Stimulated activated CD8-positive, alpha-beta memory T cell treated with anti-CD3 and anti-CD28 coated beads, Interleukin-4, amount 100 ng/mL, for 48 hours (primary cell): ENCODE data around the gene PHPT1.
"Not testable (repeated sequence)": the region's sequence is repeated elsewhere in the genome, so short reads cannot be mapped to it uniquely, and the experiment has no call there.

Experiments
- DNase-seq: peaks from one replicate; pipeline ENCODE4 v3.0.0-alpha.2; 2020

The PHPT1 gene

DNA sequence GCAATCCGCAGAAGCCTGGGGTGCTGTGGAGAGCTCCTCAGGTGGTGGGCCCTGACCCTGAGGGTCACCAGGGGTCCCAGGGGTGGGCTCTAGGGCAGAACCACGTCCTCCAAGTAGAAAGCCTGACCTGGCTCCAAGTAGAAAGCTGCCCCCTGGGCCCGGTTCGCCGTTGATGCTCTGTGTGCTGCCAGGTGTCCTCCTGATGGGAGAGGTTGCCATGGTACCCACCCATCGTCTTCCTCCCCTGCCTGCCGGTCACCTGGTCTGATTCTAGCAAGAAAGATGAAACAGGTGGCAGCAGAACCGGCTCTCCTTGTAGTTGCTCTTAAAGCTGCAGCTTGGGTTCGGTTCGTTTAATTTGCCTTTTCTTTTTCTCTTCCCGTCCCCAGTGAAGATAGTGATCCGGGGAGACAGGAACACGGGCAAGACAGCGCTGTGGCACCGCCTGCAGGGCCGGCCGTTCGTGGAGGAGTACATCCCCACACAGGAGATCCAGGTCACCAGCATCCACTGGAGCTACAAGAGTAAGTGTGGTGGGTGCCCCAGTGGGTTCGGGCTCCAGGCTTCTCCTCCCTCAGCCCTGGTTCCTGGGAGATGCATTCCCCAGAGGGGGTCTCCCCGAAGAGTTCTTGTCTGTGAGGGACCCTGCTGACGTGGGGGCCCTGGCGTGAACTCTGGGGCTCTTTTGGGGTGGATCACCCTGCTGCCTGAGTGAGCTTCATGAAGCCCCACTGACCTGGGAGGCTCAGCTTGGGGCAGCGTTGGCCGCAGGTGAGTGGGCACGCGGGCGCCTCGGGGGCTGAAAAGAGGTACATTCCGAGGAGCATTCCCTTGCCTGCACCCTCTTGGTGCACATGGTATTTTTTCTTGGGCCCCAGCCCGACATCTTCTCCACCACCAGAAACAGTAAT, 25.8 kb upstream of the PHPT1 start:
- no peak for DNase-seq

DNA sequence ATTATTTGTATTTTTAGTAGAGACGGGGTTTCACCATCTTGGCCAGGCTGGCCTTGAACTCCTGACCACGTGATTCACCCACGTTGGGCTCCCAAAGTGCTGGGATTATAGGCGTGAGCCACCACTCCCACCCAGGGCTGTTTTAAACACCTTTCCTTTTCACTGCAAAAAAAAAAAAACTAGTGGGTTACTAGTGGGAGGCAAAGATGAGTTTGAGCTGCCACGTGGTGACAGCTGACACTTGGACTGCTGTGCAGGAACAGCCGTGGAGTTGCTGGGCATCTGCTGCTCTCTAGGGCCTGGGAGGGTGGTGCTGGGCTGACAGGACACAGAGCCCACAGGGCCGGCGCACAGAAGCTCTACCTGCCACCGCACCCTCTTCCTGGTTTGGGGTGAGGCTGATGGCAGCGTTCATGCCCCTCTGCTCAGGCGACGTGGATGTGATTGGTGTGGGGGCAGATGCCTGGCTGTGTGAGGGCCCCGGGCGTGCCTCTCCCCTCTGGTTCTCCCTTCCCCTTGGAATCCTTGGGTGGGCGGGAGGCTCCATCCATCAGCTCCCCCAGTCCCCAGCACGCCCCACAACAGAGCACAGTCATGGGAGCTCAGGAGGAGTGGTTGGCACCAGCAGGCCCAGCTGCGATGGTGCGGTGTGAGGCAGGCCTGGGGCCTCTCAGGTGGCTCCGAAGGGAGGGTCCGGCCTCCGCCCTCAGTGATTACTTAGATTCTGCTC, 24.5 kb upstream of the PHPT1 start:
- no peak for DNase-seq

DNA sequence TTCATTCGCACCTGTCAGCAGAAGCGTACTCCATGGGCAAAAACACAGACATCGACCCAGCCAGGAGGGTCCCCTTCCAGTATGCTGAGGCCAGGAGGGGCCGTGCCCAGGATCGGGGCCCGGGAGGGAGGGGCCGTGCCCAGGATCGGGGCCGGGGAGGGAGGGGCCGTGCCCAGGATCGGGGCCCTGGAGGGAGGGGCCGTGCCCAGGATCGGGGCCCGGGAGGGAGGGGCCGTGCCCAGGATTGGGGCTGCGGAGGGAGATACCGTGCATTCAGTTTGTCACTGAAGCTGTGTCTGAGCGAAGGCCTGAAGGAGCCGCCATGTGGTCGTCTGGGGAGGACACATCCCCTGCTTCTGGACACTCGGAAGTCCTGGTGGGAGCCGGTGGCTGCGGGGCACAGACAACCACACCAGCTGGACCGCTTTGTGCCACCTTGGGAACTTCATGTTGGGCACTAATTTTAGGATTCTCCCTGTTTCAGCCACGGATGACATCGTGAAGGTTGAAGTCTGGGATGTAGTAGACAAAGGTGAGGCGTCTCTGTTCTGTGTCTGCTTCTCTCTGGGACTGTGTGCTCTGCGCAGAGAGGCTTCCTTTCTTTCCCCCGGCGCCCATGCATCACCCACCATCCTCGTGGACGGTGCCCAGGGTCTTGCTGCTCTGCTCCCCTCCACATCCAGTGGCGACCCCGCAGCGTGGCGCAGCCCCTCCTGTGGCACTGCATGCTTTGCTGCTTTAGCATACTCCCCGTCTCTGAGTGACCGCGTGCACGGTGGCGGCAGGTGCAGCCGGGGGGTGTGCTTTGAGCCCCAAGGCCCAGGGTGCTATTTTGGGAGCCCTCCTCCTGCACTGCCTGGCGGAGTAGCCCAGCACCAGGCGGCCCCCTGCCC, 23.7 kb upstream of the PHPT1 start:
- DNase-seq, result no peak

DNA sequence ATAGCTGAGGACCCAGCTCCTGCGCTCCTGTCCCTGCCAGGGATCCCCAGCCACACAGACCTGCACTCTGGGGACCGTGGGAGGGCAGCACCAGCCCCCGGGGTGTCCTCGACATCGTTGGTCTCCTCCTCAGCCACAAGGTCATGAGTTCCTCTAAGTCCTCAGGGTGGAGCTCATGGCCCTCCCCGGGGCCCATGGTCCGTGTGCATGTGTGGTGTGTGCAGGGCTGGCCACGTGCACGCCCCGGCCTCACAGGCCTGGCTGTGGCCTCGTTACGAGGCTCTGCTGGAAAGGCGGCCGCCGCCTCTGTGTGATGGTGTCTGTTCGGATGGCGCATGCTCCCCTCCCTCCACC, 23.0 kb upstream of the PHPT1 start:
- DNase-seq, result no peak

DNA sequence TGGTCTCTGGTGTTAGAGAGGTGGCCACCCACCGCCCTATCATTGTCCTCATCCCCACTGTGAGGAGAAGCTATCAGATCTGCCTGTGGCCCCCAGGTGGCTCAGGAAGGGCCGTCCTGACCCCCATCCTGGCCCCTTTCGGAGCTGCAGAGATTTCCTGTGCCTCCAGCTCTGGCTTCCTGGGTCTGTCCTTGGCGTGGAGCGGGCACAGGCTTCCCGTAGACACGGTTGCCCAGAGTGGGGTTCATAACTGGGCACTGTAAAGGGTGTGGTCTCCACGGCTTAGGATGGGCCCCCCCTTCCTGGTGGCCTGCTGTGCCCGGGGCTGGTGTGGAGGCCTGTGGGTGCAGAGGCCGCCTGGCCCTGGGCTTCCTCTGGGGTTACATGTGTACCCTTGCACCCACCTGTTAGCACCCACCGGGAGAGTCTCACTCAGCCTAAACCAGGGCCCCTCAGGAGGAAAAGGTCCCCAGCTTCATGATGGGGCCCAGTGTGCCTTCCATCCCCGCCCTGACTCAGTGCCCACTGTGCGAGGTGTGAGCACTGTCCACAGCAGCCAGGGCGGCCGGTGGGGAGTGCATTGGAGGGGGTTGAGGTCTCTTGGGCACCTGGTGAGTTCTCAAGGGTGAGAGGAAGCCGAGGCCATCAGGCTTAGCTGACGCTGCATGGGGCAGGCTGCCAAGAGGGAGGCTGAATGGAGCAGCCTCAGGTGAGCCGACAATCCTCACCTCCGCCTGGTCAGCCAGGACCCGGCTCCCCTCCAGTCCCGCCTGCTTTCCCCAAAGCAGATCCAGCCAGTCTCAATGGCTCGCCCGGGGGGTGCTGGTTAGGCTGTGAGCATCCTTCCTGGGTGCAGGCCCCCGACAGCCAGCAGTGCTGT, 22.3 kb upstream of the PHPT1 start:
- no peak for DNase-seq

DNA sequence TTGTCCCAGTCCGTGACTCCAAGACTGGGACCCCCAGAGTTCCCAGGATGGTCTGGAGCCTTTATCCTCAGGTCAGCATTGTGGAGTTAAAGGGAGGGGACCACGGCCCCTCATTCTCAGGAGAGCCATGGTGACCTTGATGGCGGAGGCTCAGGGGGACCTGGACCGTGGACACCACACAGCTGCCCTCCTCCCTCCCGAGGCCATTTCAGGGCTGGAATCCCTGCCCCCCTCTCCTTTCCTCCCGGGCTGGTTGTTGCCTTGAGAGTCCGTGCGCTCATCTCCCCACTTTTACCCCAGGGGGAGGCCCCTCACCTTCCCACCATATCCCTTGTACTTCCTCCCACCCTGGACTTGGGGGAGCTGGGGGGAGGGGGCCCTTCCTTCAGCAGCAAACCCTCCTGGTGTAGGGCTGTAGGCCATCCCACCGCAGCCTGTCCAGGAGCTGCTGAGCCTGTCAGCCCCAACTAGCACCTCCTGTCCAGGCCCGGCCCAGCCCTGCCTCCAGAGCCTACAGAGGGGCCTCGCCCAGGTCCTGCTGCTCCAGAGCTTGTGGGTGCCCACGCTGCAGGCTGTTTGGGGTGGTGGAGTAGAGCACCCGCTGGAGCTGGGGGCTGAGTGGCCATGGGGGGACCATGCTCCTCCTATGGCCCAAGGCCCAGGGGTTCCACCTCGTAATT, 21.3 kb upstream of the PHPT1 start:
- DNase-seq, result no peak

DNA sequence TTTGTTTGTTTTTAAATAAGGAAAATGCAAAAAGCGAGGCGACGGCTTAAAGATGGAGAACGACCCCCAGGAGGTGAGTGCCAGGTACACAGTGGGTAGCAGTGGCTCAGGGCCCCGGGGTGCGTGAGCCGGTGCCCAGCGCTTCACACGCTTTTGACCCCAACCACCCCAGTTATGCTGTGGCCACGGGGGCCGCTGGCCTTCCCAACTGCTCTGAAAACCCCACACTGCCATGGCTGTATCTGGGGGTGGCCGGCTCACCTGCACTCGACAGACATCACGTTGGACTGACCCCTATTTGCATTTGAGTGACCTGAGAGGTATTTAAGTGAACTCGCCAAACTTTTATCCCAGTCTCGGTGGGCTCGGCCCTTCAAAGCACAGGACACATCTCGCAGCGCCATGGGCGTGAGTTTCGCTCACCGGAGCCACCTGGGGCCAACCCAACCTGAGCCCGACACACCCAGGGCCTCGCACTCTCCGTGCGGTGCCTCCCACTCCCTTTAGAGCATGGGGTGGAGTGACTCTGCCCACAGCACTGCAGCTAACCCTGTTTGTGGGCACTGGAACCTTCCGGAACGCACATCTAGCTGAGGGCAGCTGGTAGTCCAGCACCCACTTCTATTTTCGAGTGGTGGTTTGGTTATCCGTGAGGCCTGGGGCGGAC, 20.6 kb upstream of the PHPT1 start:
- DNase-seq, result no peak

DNA sequence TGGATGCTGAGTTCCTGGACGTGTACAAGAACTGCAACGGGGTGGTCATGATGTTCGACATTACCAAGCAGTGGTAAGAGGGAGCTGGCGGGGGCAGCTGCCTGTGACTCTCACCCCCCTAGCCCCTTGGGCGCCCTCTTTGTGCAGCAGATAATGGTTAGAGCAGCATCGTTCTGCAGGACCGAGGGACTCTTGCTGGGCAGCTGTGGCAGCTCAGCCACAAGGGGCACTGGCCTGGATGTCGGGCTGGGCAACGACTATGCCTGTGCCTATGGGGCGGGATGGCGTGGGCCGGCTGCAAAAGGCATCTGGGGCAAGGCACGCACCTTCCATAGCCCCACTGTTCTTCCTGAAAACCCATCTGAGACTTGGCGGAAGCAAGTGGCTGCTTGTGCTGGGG, 19.8 kb upstream of the PHPT1 start:
- no peak for DNase-seq

DNA sequence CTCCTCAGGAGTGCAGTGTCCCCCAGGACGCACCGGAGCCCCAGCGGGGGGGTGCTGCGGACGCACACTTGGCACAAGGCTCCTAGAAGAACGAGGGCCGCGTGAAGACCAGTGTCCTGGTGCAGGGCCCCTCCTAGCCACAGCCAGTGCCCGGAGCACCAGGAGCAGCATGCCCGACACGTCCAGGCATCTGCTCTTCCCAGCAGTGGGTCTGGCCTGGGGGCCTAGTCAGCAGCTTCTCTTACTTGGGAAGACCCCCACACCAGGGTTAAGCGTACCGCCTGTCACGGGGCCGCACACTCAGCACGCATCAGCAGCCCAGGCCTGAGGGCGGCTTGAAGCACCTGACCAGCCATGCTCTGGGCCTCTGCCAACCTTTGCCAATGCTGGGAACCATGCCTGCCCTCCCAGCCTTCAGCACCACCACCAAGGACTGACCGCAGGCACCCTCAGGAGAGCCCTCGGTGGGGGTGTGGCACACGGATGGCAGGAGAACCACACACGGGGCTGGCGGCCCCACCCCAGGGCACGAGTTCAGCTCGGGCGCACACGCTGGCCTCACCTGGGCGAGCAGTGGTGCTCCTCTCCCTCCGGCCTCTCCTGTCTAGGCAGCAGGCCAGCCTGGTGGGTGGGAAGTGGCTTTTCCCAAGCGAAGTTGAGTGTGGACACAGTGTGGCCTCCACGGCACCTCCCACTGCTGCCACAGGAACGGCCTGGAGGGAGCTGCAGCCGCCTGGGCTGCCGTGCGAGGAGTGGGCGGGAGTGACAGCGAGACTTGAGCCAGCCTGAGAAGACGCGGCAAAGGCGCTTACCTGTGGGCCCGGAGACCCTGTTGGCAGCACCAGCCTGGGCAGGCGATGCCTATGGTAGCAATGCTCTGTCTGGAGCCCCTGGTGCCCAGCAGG, 19.0 kb upstream of the PHPT1 start:
- no peak for DNase-seq

DNA sequence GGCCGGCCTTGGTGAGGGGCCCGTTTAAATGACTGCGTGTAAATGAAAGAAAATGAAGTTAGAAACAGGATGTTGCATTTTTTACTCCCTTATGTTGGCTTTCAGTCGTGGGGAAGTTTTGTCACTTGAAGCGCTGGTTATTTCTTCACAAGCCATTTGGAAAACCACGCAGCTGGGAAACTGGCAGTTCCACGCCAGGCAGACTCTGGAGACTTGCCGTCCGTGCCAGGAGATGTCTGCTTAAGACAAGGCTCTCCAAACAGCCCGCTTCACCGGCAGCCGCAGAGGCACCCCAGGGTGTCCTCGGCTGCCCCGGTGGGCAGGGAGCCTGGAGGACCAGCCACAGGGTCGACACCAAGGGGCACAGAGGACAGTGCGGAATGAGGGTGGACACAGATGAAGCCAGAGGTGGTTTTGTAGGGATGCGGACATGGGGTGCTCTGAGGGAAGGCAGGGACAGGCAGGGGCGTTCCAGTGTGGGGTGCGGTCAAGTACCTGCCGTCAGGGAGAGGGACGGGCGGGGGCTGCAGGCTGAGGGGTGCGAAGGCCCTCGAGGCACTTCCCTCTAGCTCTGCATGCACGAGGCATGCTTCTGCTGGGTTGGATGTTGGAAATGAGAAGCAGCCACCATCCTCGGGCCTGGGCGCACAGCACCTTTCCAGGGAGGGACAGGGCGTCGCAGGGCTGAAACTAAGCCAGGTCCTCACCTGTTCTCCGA, 18.0 kb upstream of the PHPT1 start:
- DNase-seq, result no peak

DNA sequence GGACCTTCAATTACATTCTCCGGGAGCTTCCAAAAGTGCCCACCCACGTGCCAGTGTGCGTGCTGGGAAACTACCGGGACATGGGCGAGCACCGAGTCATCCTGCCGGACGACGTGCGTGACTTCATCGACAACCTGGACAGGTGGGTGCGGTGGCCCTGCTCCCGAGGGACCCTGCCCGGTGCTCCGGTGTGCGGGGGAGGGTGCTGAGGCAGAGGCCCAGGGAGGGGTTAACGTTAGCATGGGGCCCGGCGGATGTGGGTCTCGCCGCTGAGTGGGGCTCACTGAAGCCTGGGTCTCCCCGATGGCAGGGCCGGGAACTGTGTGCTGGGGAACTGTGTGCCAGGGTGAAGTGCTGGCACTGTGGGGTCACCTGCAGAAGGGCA, 17.5 kb upstream of the PHPT1 start:
- no peak for DNase-seq

DNA sequence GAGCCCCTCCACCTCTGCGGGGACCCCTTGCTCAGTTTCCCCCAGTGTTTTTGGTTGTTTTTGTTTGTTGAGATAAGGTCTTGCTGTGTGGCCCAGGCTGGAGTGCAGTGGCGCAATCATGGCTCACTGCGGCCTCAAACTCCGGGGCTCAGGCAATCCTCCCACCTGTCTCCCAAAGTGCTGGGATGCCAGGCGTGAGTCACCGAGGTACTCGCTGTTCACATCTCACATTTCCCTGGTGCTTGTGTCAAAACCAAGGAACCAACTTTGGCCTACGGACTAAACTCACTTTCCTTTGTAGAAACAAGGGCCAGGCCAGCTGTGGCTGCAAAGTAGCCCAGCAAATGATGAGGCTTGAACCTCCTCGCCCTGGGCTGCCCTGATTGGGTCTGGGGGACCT, 16.6 kb upstream of the PHPT1 start:
- DNase-seq, result no peak

DNA sequence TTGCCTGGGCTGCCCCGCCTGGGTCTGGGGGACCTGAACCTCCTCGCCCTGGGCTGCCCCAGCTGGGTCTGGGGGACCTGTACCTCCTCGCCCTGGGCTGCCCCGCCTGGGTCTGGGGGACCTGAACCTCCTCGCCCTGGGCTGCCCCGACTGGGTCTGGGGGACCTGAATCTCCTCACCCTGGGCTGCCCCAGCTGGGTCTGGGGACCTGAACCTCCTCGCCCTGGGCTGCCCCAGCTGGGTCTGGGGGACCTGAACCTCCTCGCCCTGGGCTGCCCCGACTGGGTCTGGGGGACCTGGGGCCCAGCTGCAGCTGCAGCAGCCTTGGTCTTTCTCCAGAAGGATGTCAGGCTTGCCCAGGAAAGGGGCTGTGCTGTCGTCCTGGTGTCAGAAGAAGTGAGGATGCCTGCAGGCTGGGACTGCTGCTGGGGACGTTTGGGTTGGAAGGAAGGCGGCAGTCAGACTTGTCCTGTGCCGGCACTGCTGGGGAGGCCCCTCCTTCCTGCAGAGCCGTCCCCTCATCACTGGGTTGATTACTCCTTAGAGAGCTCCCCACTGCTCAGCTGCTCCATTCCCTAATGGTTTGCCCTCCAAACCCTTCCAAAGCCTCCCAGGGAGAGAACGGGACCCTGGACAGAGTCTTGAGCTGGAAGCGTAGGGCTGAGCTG, 15.7 kb upstream of the PHPT1 start:
- DNase-seq, result not testable (repeated sequence)

DNA sequence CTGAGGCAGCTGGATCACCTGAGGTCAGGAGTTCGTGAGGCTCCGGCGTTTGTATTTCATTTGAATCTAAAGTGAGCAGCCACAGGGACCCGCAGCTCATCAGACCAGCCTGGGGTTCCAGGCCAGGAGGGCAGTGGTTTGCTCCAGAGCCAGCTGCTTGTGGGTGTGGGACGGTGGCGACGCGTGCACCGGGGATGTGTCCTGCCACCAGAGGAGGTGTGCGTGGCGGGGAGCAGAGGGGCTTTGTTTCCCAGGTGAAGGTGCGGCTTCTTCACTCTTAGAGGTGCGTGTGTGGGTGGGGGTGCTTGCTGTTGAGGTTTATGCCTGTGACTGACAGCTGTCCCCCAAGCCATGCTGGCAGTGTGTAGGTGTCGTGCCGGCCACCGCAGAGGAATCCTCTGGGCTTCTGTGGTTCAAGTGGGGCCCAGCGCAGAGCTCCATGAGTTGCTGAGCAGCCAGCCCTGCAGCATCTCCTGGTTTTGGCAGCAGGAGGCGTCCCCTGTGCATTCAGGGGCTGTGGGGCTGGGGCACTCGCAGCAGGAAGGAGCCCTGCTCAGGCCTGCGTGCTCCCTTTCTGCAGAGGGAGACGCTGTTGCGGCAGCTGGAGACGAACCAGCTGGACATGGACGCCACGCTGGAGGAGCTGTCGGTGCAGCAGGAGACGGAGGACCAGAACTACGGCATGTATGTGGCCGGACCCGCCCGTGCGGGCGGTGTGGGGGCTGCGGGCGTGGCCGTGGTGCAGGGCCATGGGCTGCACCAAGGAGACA, 13.9 kb upstream of the PHPT1 start:
- no peak for DNase-seq

DNA sequence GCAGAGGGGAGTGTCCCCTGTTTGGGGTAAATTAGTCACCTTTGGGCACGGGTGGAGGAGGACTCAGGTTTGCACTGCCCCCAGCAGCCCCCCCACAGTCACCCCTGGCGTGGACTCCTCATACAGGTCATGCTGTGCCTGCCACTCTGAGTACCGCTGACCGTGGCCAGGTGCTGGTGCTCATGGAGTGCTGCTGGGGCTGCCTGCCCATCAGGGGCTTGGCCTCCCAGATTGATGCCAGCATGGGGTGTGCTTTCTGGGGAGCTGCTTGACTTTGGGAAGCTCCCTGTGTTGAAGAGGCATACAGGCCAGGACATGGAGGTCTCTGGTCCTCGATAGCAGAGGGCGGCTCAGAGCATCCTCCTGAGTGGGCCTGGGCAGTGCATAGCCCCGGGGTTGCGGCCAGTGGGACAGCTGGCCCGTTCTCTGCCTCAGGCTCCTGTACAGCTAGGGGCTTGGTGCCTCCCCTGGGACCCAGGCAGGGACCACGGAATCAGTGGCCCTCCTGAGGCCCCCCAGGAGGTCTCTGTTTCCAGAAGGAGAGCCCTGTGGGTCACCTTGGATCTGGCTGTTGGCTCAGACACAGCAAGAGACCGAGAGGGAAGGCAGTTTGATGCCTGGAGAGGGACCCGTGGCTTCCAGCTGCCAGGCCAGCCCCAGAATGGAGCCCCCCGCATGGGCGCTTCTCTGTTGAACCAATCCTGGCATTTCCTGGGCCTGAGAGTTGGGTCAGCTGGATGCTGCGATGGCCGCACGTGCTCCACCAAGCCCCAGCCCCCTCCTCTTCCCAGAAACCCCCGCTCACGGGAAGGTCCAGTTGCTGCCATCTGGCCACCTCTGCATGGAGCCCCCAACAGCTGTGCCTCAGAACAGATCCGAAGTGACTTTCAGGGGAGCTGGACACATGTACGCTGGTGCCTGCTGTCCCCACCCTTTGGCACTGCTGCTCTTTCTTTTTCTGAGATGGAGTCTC, 13.0 kb upstream of the PHPT1 start:
- no peak for DNase-seq

DNA sequence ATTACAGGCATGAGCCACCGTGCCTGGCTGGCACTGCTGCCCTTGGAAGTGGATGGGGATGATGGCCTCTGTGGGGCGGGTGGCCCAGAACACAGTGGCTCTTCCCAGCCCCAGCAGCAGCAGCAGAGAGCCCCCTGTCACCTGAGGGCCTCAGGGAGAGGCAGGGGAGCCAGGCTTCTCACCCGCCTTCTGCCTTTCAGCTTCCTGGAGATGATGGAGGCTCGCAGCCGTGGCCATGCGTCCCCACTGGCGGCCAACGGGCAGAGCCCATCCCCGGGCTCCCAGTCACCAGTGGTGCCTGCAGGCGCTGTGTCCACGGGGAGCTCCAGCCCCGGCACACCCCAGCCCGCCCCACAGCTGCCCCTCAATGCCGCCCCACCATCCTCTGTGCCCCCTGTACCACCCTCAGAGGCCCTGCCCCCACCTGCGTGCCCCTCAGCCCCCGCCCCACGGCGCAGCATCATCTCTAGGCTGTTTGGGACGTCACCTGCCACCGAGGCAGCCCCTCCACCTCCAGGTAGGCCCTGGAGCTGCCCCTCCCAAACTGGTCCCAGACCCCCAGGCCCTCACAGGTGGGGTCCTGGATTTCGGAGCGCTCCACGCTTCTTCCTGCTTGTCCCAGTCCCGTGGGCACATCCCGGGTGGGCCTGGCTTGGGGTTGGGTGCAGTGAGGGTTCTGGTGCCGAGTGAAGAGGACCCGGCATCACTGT, 11.9 kb upstream of the PHPT1 start:
- DNase-seq, result no peak
